ENCODE data around the gene IRAK3. TPM values are rescaled to one million over a fixed set of nuclear protein-coding genes. Genes with fewer than 3 reads are reported as not detected.
"Not testable (repeated sequence)": the region's sequence is repeated elsewhere in the genome, so short reads cannot be mapped to it uniquely, and the experiment has no call there.

Gene IRAK3
- total RNA-seq, 4 donors from 2014 or later, result 5.6 to 13.8 (median 6.7) TPM

- TF ChIP-seq POLR2AphosphoS5 (IDR thresholded peaks at IDR 0.05) (no peak), EP300 (IDR thresholded peaks at IDR 0.05; ENCODE audit: low read depth) (no peak)
- no peak overlapping the region for H3K27ac ChIP-seq
- intact Hi-C loops (cut with DNase I; ENCODE audit: low total_unique reads) (no loop called here), in situ Hi-C loops (cut with MboI; ENCODE audit: low pct_ligation_motif_present in 1 of 4, low pct_unique_long_range_greater_than_20kb in 1 of 4, low sequenced_read_pairs in 3 of 4) (no loop called here)
- no peak for DNase-seq
- WGBS, 2 donors (ENCODE audit: low coverage in 1 of 2), result 75 to 77% methylated on average over 3 of the region's 3 CpGs
- H3K27me3 ChIP-seq, result peaks cover 16% of the 10 kb centered on the region
- H3K9me3 ChIP-seq, result no peaks in the 10 kb centered on the region
- H3K36me3 ChIP-seq, result no peaks in the 10 kb centered on the region
- H3K4me3 ChIP-seq, result no peak overlapping the region
- H3K4me1 ChIP-seq, result no peaks in the 10 kb centered on the region
Observed at GRCh38 chr12:66182956-66183355, 6.1 kb upstream of the IRAK3 start.

GRCh38 chr12:66184822-66185221 is 4.2 kb upstream of the IRAK3 start:
- 88 to 100% methylated on average over 1 to 3 of the region's 3 CpGs for WGBS, 2 donors (ENCODE audit: low coverage in 1 of 2)
- H3K36me3 ChIP-seq; intact Hi-C loops (cut with DNase I; ENCODE audit: low total_unique reads): not testable (repeated sequence)

GRCh38 chr12:66187036-66187435 is 2.0 kb upstream of the IRAK3 start:
- intact Hi-C loops (cut with DNase I; ENCODE audit: low total_unique reads) (no loop called here), in situ Hi-C loops (cut with MboI; ENCODE audit: low pct_ligation_motif_present in 1 of 4, low pct_unique_long_range_greater_than_20kb in 1 of 4, low sequenced_read_pairs in 3 of 4) (no loop called here)
- WGBS, 2 donors (ENCODE audit: low coverage in 1 of 2), result 42 to 80% methylated on average over 1 to 2 of the region's 2 CpGs
- DNase-seq, result no peak
- no peaks in the 10 kb centered on the region for H3K9me3 ChIP-seq
- H3K27ac ChIP-seq, result peak overlapping the region in 2 of 4 donors; percentile 24 to 32
- no peak overlapping the region for H3K4me3 ChIP-seq
- H3K36me3 ChIP-seq, result no peaks in the 10 kb centered on the region
- H3K4me1 ChIP-seq, result peaks cover 0 to 6% (median 4%) of the 10 kb centered on the region in 4 donors
- H3K27me3 ChIP-seq, result peaks cover 33% of the 10 kb centered on the region
- no peak for TF ChIP-seq POLR2AphosphoS5 (IDR thresholded peaks at IDR 0.05)
- TF ChIP-seq EP300 (IDR thresholded peaks at IDR 0.05; ENCODE audit: low read depth), result no peak
- no peak for TF ChIP-seq POLR2A (IDR thresholded peaks at IDR 0.05)
- TF ChIP-seq CTCF (IDR thresholded peaks at IDR 0.05), result no peak

More at GRCh38 chr12:66184822-66185221, 4.2 kb upstream of the IRAK3 start:
- H3K4me3 ChIP-seq; in situ Hi-C loops (cut with MboI; ENCODE audit: low pct_ligation_motif_present in 1 of 4, low pct_unique_long_range_greater_than_20kb in 1 of 4, low sequenced_read_pairs in 3 of 4); DNase-seq; H3K9me3 ChIP-seq; H3K27ac ChIP-seq; H3K4me1 ChIP-seq: not testable (repeated sequence)
- H3K27me3 ChIP-seq, result peaks cover 31% of the 10 kb centered on the region

GRCh38 chr12:66187821-66188220 is 1.2 kb upstream of the IRAK3 start:
- 80 to 98% methylated on average over 4 of the region's 4 CpGs for WGBS, 2 donors (ENCODE audit: low coverage in 1 of 2)
- in situ Hi-C loops (cut with MboI; ENCODE audit: low pct_ligation_motif_present in 1 of 4, low pct_unique_long_range_greater_than_20kb in 1 of 4, low sequenced_read_pairs in 3 of 4), result no loop called here
- Histone ChIP-seq H3K4me1 (peaks cover 0 to 6% (median 4%) of the 10 kb centered on the region in 4 donors), H3K9me3 (no peaks in the 10 kb centered on the region), H3K4me3 (no peak overlapping the region), H3K27me3 (peaks cover 26% of the 10 kb centered on the region), H3K27ac (peak overlapping the region in 2 of 4 donors; percentile 70 to 77), H3K36me3 (no peaks in the 10 kb centered on the region)
- DNase-seq, result no peak
- intact Hi-C loops (cut with DNase I; ENCODE audit: low total_unique reads), result no loop called here
- TF ChIP-seq POLR2A (IDR thresholded peaks at IDR 0.05), result no peak
- TF ChIP-seq EP300 (IDR thresholded peaks at IDR 0.05; ENCODE audit: low read depth), result no peak
- no peak for TF ChIP-seq CTCF (IDR thresholded peaks at IDR 0.05)
- TF ChIP-seq POLR2AphosphoS5 (IDR thresholded peaks at IDR 0.05), result no peak

- H3K27ac ChIP-seq, result peak overlapping the region; percentile 70 to 81 (median 77)
- peaks cover 24% of the 10 kb centered on the region for H3K27me3 ChIP-seq
- in situ Hi-C loops (cut with MboI; ENCODE audit: low pct_ligation_motif_present in 1 of 4, low pct_unique_long_range_greater_than_20kb in 1 of 4, low sequenced_read_pairs in 3 of 4) (no loop called here), intact Hi-C loops (cut with DNase I; ENCODE audit: low total_unique reads) (no loop called here)
- TF ChIP-seq POLR2AphosphoS5 (IDR thresholded peaks at IDR 0.05), result no peak
- no peak for TF ChIP-seq EP300 (IDR thresholded peaks at IDR 0.05; ENCODE audit: low read depth)
- TF ChIP-seq CTCF (IDR thresholded peaks at IDR 0.05), result no peak
- H3K4me1 ChIP-seq, result peaks cover 0 to 6% (median 4%) of the 10 kb centered on the region in 4 donors
- WGBS, 2 donors (ENCODE audit: low coverage in 1 of 2), result 32 to 64% methylated on average over 5 to 16 of the region's 18 CpGs
- peak overlapping the region in 3 of 4 donors; percentile 42 to 47 (median 47) for H3K4me3 ChIP-seq
- H3K36me3 ChIP-seq, result no peaks in the 10 kb centered on the region
- no peak for DNase-seq
- H3K9me3 ChIP-seq, result no peaks in the 10 kb centered on the region
Observed at GRCh38 chr12:66189486-66189843, 451 bp downstream of the IRAK3 start.
